IMR-90 (cell line): ENCODE results near the gene ITLN1. TPM values are rescaled to one million over a fixed set of nuclear protein-coding genes. Genes with fewer than 3 reads are reported as not detected.

Experiments used
- ATAC-seq: fragments of 200-7000 bp; cut with Tn5 transposase; 2 replicates; pipeline ENCODE4 v1.9.1; 2020; ENCODE audit warnings: low read depth, mild to moderate bottlenecking, moderate library complexity
- BruUV-seq: library from RNA; stranded (reverse); fragments of 400-500 nt; replicated peaks from 2 replicates; lab custom pipeline; 2021; lab: Mats Ljungman, UMichigan
- CTCF ChIA-PET: fragments of 300-600 bp; formaldehyde crosslinking; extraction: SDS; loops from one replicate; lab custom pipeline; 2021; ENCODE audit warnings: antibody characterized with exemption; lab: Yijun Ruan, JAX
- POLR2A ChIA-PET: fragments of 300-600 bp; sonication (Branson Sonifier 250); formaldehyde crosslinking; loops from one replicate; lab custom pipeline; 2022; ENCODE audit warnings: antibody characterized with exemption; ENCODE audit not compliant: unreplicated experiment; lab: Charles Lee
- DNase-seq: peaks from one replicate; pipeline ENCODE4 v3.0.0; 2013
- H2AFZ ChIP-seq: replicated peaks from 2 replicates; pipeline ENCODE3; 2013; ENCODE audit warnings: low read length, mild to moderate bottlenecking; ENCODE audit not compliant: poor library complexity
- H2AK5ac ChIP-seq: 2 replicates; pipeline ENCODE4 v1.6.1; 2013; ENCODE audit warnings: low read depth, low read length, inconsistent platforms
- H2AK9ac ChIP-seq: replicated peaks from 2 replicates; pipeline ENCODE3; 2013; ENCODE audit warnings: mild to moderate bottlenecking, low read depth, low read length, moderate library complexity; ENCODE audit not compliant: poor library complexity
- H2BK120ac ChIP-seq: 2 replicates; pipeline ENCODE4 v1.6.1; 2013; ENCODE audit warnings: low read depth, low read length, inconsistent platforms
- H2BK15ac ChIP-seq: 3 replicates; pipeline ENCODE4 v1.6.1; 2013; ENCODE audit warnings: low read depth, low read length, inconsistent platforms
- H2BK20ac ChIP-seq: 2 replicates; pipeline ENCODE4 v1.6.1; 2013; ENCODE audit warnings: low read depth, mild to moderate bottlenecking, inconsistent platforms, low read length, moderate library complexity
- H2BK5ac ChIP-seq: 2 replicates; pipeline ENCODE4 v1.6.1; 2013; ENCODE audit warnings: mild to moderate bottlenecking, low read depth, low read length, inconsistent platforms; ENCODE audit not compliant: poor library complexity, severe bottlenecking
- H3K14ac ChIP-seq: replicated peaks from 2 replicates; pipeline ENCODE4 v1.6.1; 2013; ENCODE audit warnings: low read depth, low read length, inconsistent platforms
- H3K18ac ChIP-seq: 2 replicates; pipeline ENCODE4 v1.6.1; 2013; ENCODE audit warnings: low read depth, low read length, control low read depth
- H3K23ac ChIP-seq: 2 replicates; pipeline ENCODE4 v1.6.1; 2013; ENCODE audit warnings: low read depth, low read length, inconsistent platforms
- H3K27ac ChIP-seq: 2 replicates; pipeline ENCODE4 v1.5.1; 2013; ENCODE audit warnings: mild to moderate bottlenecking, control low read depth, low read length; ENCODE audit not compliant: insufficient read depth
- H3K27me3 ChIP-seq: 2 replicates; pipeline ENCODE4 v1.6.1; 2013; ENCODE audit warnings: low read length; ENCODE audit not compliant: control insufficient read depth, insufficient read depth
- H3K36me3 ChIP-seq: 2 replicates; pipeline ENCODE4 v1.6.1; 2013; ENCODE audit warnings: low read length, mixed read lengths; ENCODE audit not compliant: control insufficient read depth, insufficient read depth
- H3K4ac ChIP-seq: 2 replicates; pipeline ENCODE4 v1.6.1; 2013; ENCODE audit warnings: low read depth, low read length, inconsistent platforms
- H3K4me1 ChIP-seq: 2 replicates; pipeline ENCODE4 v1.6.1; 2013; ENCODE audit warnings: low read length, mixed read lengths; ENCODE audit not compliant: control insufficient read depth, insufficient read depth
- H3K4me2 ChIP-seq: 2 replicates; pipeline ENCODE4 v1.6.1; 2013; ENCODE audit warnings: low read depth, mild to moderate bottlenecking, control low read depth, low read length, moderate library complexity
- H3K4me3 ChIP-seq: 2 replicates; pipeline ENCODE4 v1.5.1; 2013; ENCODE audit warnings: low read depth, mild to moderate bottlenecking, control low read depth, low read length, moderate library complexity; ENCODE audit not compliant: insufficient read depth
- H3K56ac ChIP-seq: 2 replicates; pipeline ENCODE4 v1.6.1; 2013; ENCODE audit warnings: low read length, inconsistent platforms; ENCODE audit not compliant: insufficient read depth; ENCODE audit errors: extremely low read depth
- H3K79me1 ChIP-seq, 2 experiments: 2 replicates each; pipeline ENCODE4 v1.6.1; 2013; ENCODE audit warnings: low read length in 2 of 2, inconsistent platforms in 1 of 2, low read depth in 1 of 2
- H3K9ac ChIP-seq: 2 replicates; pipeline ENCODE4 v1.6.1; 2013; ENCODE audit warnings: low read depth, low read length, control low read depth
- H3K9me1 ChIP-seq: 2 replicates; pipeline ENCODE4 v1.6.1; 2013; ENCODE audit warnings: low read length, inconsistent platforms; ENCODE audit not compliant: insufficient read depth
- H3K9me3 ChIP-seq: 2 replicates; pipeline ENCODE4 v1.6.1; 2013; ENCODE audit warnings: low read length; ENCODE audit not compliant: control insufficient read depth, insufficient read depth
- H4K20me1 ChIP-seq: 2 replicates; pipeline ENCODE4 v1.6.1; 2013; ENCODE audit warnings: low read length, inconsistent platforms; ENCODE audit not compliant: insufficient read depth
- H4K5ac ChIP-seq: 2 replicates; pipeline ENCODE4 v1.6.1; 2013; ENCODE audit warnings: mild to moderate bottlenecking, low read depth, low read length, control low read depth
- H4K8ac ChIP-seq, 2 experiments: 2 replicates each; pipeline ENCODE4 v1.6.1; 2013; ENCODE audit warnings: low read depth in 2 of 2, low read length in 2 of 2, control low read depth in 1 of 2, inconsistent platforms in 1 of 2
- H4K91ac ChIP-seq: 2 replicates; pipeline ENCODE4 v1.6.1; 2013; ENCODE audit warnings: low read depth, low read length, inconsistent platforms; ENCODE audit not compliant: insufficient read depth
- BHLHE40 ChIP-seq: fragments of 150-350 bp; IDR thresholded peaks from 2 replicates; pipeline ENCODE4 v1.6.1; 2016; ENCODE audit warnings: mild to moderate bottlenecking, low read depth, low read length
- CEBPB ChIP-seq: IDR thresholded peaks from 2 replicates; pipeline ENCODE4 v1.6.1; 2012; ENCODE audit warnings: low read depth, low read length, improper control_type of control experiment
- CHD1 ChIP-seq: IDR thresholded peaks from 2 replicates; pipeline ENCODE4 v1.6.1; 2012; ENCODE audit warnings: low read depth, low read length, improper control_type of control experiment
- MAFK ChIP-seq: IDR thresholded peaks from 2 replicates; pipeline ENCODE4 v1.6.1; 2012; ENCODE audit warnings: low read depth, low read length, improper control_type of control experiment
- MAZ ChIP-seq: IDR thresholded peaks from 2 replicates; pipeline ENCODE4 v1.6.1; 2012; ENCODE audit warnings: low read depth, mild to moderate bottlenecking, low read length, improper control_type of control experiment, moderate library complexity, borderline replicate concordance
- POLR2A ChIP-seq: IDR thresholded peaks from 2 replicates; pipeline ENCODE4 v1.6.1; 2012; ENCODE audit warnings: mild to moderate bottlenecking, low read depth, low read length
- RAD21 ChIP-seq: IDR thresholded peaks from 2 replicates; pipeline ENCODE4 v1.6.1; 2012; ENCODE audit warnings: low read length, improper control_type of control experiment
- WGBS, 2 experiments: methylation state at CpG; one replicate each; pipeline versions ENCODE4 v1.1.5 to v1.1.7; 2013; ENCODE audit warnings: missing lambda C conversion rate in 2 of 2; ENCODE audit not compliant: insufficient read length in 1 of 2; ENCODE audit errors: extremely low coverage in 2 of 2; 5-methylcytosine and 5-hydroxymethylcytosine counted together
- dilution Hi-C: fragments of 300-500 bp; cut with HindIII; formaldehyde crosslinking; loops from one replicate; pipeline ENCODE4 v1.14.3; 2018; ENCODE audit warnings: low sequenced_read_pairs; ENCODE audit not compliant: unreplicated experiment
- in situ Hi-C: fragments of 300-500 bp; cut with MboI; formaldehyde crosslinking; loops from 3 replicates; pipeline ENCODE4 v1.14.3; 2019; ENCODE audit warnings: low sequenced_read_pairs, inconsistent platforms, mixed read lengths
- intact Hi-C: fragments of 100-400 bp; cut with micrococcal nuclease; formaldehyde crosslinking; loops from 2 replicates; pipeline ENCODE4 v1.10.0; 2022
- polyA plus RNA-seq, 3 experiments: library from polyadenylated mRNA; depleted of rRNA; stranded (reverse); fragments of >200 nt; gene quantifications; 2 replicates each; pipeline ENCODE4 v1.2.3, GENCODE V29; 2012; ENCODE audit warnings: low replicate concordance in 1 of 3
- total RNA-seq: library from RNA; depleted of rRNA; stranded (reverse); fragments of >200 nt; gene quantifications from 2 replicates; pipeline ENCODE4 v1.2.3, GENCODE V29; 2012
- TF ChIP-seq, protein P1 (sequence below): fragments of 150-350 bp; IDR thresholded peaks from 2 replicates; pipeline ENCODE4 v1.6.1; 2016; ENCODE audit warnings: low read depth, mild to moderate bottlenecking, low read length, moderate library complexity, borderline replicate concordance
- TF ChIP-seq, protein P2 (sequence below): conservative IDR thresholded peaks from 2 replicates; pipeline ENCODE4 v1.5.1; 2012; ENCODE audit warnings: mild to moderate bottlenecking, low read depth, low read length, improper control_type of control experiment

ITLN1 gene
- total and polyA plus RNA-seq, 2 of the 4 experiments (the other 2 are of a cell fraction): not detected

DNA sequence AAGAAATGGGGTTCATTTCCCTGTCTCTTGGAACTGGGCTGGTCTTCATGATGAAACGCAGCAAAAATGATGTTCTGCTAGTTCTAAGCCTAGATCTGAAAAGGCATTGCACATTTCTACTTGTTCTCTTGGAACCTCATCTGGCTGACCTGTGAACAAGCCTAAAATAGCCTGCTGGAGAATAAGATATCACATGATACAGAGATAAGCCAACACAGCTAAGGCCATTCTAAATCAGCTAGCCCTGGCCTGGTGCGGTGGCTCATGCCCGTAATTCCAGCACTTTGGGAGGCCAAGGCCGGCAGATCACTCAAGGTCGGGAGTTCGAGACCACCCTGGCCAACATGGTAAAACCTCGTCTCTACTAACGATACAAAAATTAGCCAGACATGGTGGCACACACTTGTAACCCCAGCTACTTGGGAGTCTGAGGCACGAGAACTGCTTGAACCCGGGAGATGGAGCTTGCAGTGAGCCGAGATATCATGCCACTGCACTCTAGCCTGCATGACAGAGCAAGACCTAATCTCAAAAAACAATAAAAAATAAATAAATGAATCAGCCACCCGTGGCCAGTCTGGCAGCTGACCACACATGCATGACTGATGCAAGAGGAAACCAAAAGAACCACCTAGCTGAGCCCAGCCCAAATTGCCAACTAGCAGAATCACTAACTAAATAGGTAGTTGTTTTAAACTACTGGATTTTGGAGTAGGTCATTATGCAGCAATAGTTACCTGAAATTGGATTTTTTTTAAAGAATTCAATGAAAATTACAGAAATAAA, 40.3 kb downstream of the ITLN1 start:
- ATAC-seq (no peak), DNase-seq (no peak)
- no peak overlapping the region for H3K23ac ChIP-seq
- H2BK5ac ChIP-seq: no peak overlapping the region
- ChIA-PET POLR2A (no interaction called here), CTCF (interaction anchor here (1.3 kb wide), 1 partner anchor 9 kb away, joined by 3 read pairs; no protein-coding TSS in a partner anchor)
- H2AK5ac ChIP-seq: no peak overlapping the region
- no peak overlapping the region for H2BK20ac ChIP-seq
- no peak overlapping the region for H4K8ac ChIP-seq
- no peak overlapping the region for H2BK15ac ChIP-seq
- H3K36me3 ChIP-seq: no peaks in the 10 kb centered on the region
- no peak overlapping the region for H3K14ac ChIP-seq
- no peaks in the 10 kb centered on the region for H4K20me1 ChIP-seq
- H2AFZ ChIP-seq: no peak overlapping the region
- no TSS peak for BruUV-seq
- no peaks in the 10 kb centered on the region for H3K9me1 ChIP-seq
- H3K9ac ChIP-seq: no peak overlapping the region
- no peak for TF ChIP-seq POLR2A
- no peak for TF ChIP-seq BHLHE40
- TF ChIP-seq CEBPB: no peak
- TF ChIP-seq RAD21: no peak
- no peak for TF ChIP-seq MAZ
- TF ChIP-seq, protein P1, sequence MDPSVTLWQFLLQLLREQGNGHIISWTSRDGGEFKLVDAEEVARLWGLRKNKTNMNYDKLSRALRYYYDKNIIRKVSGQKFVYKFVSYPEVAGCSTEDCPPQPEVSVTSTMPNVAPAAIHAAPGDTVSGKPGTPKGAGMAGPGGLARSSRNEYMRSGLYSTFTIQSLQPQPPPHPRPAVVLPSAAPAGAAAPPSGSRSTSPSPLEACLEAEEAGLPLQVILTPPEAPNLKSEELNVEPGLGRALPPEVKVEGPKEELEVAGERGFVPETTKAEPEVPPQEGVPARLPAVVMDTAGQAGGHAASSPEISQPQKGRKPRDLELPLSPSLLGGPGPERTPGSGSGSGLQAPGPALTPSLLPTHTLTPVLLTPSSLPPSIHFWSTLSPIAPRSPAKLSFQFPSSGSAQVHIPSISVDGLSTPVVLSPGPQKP: no peak
- TF ChIP-seq MAFK: no peak
- TF ChIP-seq, protein P2, sequence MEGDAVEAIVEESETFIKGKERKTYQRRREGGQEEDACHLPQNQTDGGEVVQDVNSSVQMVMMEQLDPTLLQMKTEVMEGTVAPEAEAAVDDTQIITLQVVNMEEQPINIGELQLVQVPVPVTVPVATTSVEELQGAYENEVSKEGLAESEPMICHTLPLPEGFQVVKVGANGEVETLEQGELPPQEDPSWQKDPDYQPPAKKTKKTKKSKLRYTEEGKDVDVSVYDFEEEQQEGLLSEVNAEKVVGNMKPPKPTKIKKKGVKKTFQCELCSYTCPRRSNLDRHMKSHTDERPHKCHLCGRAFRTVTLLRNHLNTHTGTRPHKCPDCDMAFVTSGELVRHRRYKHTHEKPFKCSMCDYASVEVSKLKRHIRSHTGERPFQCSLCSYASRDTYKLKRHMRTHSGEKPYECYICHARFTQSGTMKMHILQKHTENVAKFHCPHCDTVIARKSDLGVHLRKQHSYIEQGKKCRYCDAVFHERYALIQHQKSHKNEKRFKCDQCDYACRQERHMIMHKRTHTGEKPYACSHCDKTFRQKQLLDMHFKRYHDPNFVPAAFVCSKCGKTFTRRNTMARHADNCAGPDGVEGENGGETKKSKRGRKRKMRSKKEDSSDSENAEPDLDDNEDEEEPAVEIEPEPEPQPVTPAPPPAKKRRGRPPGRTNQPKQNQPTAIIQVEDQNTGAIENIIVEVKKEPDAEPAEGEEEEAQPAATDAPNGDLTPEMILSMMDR: no peak
- no peak for TF ChIP-seq CHD1
- dilution Hi-C loops: no loop called here
- H3K18ac ChIP-seq: no peak overlapping the region
- no peak overlapping the region for H3K27ac ChIP-seq
- H3K56ac ChIP-seq: no peak overlapping the region
- no peak overlapping the region for H4K5ac ChIP-seq
- no peak overlapping the region for H3K4me3 ChIP-seq
- no peak overlapping the region for H3K4me2 ChIP-seq
- 80% methylated on average over 1 of the region's 12 CpGs; no CpG with 5 or more reads in 1 of the 2 experiments for WGBS, 2 experiments
- H2AK9ac ChIP-seq: no peak overlapping the region
- in situ Hi-C loops: no loop called here
- no peak overlapping the region for H3K4ac ChIP-seq
- intact Hi-C loops: no loop called here
- no peaks in the 10 kb centered on the region for H3K9me3 ChIP-seq
- H3K4me1 ChIP-seq: no peaks in the 10 kb centered on the region
- H2BK120ac ChIP-seq: no peak overlapping the region
- H3K27me3 ChIP-seq: no peaks in the 10 kb centered on the region
- no peak overlapping the region for H4K91ac ChIP-seq
- H3K79me1 ChIP-seq: no peaks in the 10 kb centered on the region
